OCI-LY7 (cell line): Measurements from ENCODE around the gene AS3MT. TPM values are rescaled to one million over a fixed set of nuclear protein-coding genes. Genes with fewer than 3 reads are reported as not detected.

Source experiments
- BruUV-seq: library from RNA; stranded (reverse); fragments of 400-500 nt; replicated peaks from 2 replicates; lab custom pipeline; 2021; lab: Mats Ljungman, UMichigan
- CTCF ChIA-PET: fragments of 300-600 bp; sonication (Branson Sonifier 250); formaldehyde crosslinking; loops from one replicate; lab custom pipeline; 2022; ENCODE audit warnings: antibody characterized with exemption; ENCODE audit not compliant: unreplicated experiment; lab: Charles Lee
- POLR2A ChIA-PET: fragments of 300-600 bp; sonication (Branson Sonifier 250); formaldehyde crosslinking; loops from one replicate; lab custom pipeline; 2022; ENCODE audit warnings: antibody characterized with exemption; lab: Charles Lee
- DNase-seq: peaks from one replicate; pipeline ENCODE4 v3.0.0-alpha.2; 2015; ENCODE audit warnings: low spot score
- H2AFZ ChIP-seq: fragments of 200-600 bp; sonication (generic), shearing (Covaris generic); 2 replicates; pipeline ENCODE4 v1.6.1; 2014; ENCODE audit warnings: mild to moderate bottlenecking, antibody characterized with exemption, low read length, moderate library complexity
- H3K27ac ChIP-seq: fragments of 200-600 bp; sonication (generic); 2 replicates; pipeline ENCODE4 v1.5.1; 2014; ENCODE audit warnings: mixed run types, low read depth, mild to moderate bottlenecking, moderate library complexity, low read length, inconsistent platforms; ENCODE audit not compliant: poor library complexity, severe bottlenecking
- H3K36me3 ChIP-seq: fragments of 200-600 bp; sonication (generic); 2 replicates; pipeline ENCODE4 v1.6.1; 2014; ENCODE audit warnings: mild to moderate bottlenecking, antibody characterized with exemption, low read length, moderate library complexity, mixed read lengths; ENCODE audit not compliant: insufficient read depth
- H3K4me1 ChIP-seq: fragments of 200-600 bp; sonication (generic); 2 replicates; pipeline ENCODE4 v1.5.1; 2014; ENCODE audit warnings: mild to moderate bottlenecking, low read length; ENCODE audit not compliant: insufficient read depth, poor library complexity, severe bottlenecking
- H3K4me2 ChIP-seq: fragments of 200-600 bp; sonication (generic); 2 replicates; pipeline ENCODE4 v1.6.1; 2014; ENCODE audit warnings: mild to moderate bottlenecking, low read length
- H3K4me3 ChIP-seq: fragments of 200-600 bp; sonication (generic); 2 replicates; pipeline ENCODE4 v1.5.1; 2014; ENCODE audit warnings: mild to moderate bottlenecking, low read depth, low read length; ENCODE audit not compliant: poor library complexity, severe bottlenecking
- H3K79me2 ChIP-seq: fragments of 200-600 bp; sonication (generic); 2 replicates; pipeline ENCODE4 v1.6.1; 2016; ENCODE audit warnings: low read depth, mild to moderate bottlenecking, low read length, moderate library complexity, mixed read lengths; ENCODE audit not compliant: insufficient read depth
- H3K9me2 ChIP-seq: fragments of 200-600 bp; sonication (generic); 2 replicates; pipeline ENCODE4 v1.6.1; 2016; ENCODE audit warnings: mild to moderate bottlenecking, low read length, mixed read lengths; ENCODE audit not compliant: insufficient read depth
- H3K9me3 ChIP-seq: fragments of 200-600 bp; sonication (generic); 2 replicates; pipeline ENCODE4 v1.6.1; 2014; ENCODE audit warnings: mild to moderate bottlenecking, mixed run types, low read length, mixed read lengths
- H4K20me1 ChIP-seq: fragments of 200-600 bp; sonication (generic); 2 replicates; pipeline ENCODE4 v1.6.1; 2014; ENCODE audit warnings: mild to moderate bottlenecking, antibody characterized with exemption, low read length, moderate library complexity, mixed read lengths; ENCODE audit not compliant: insufficient read depth
- CTCF ChIP-seq: fragments of 200-600 bp; sonication (generic); conservative IDR thresholded peaks from 2 replicates; pipeline ENCODE4 v1.5.1; 2014; ENCODE audit warnings: mild to moderate bottlenecking, antibody characterized with exemption, low read length, moderate library complexity, mixed read lengths
- EZH2phosphoT487 ChIP-seq: fragments of 200-600 bp; sonication (generic); IDR thresholded peaks from 2 replicates; pipeline ENCODE4 v1.6.1; 2018; ENCODE audit warnings: low read depth, borderline replicate concordance, mild to moderate bottlenecking, mixed run types, antibody characterized with exemption, low read length, moderate library complexity, mixed read lengths
- intact Hi-C: fragments of 100-400 bp; cut with micrococcal nuclease; formaldehyde crosslinking; loops from one replicate; pipeline ENCODE4 v1.10.0; 2022; ENCODE audit not compliant: unreplicated experiment
- total RNA-seq, 2 experiments: library from RNA; depleted of rRNA in 1 of 2; stranded (reverse); fragments of >200 nt in 1 of 2; shearing (Covaris generic) in 1 of 2; gene quantifications; 2 replicates each; pipeline ENCODE4 v1.2.3, GENCODE V29; 2014 to 2022

The AS3MT gene
- total RNA-seq, 2 experiments from 2014 or later, result not detected

GRCh38 chr10:102906507-102906906 lies 37.2 kb downstream of the AS3MT start:
- Histone ChIP-seq H3K9me2 (no peaks in the 10 kb centered on the region), H3K9me3 (no peaks in the 10 kb centered on the region), H4K20me1 (no peaks in the 10 kb centered on the region), H2AFZ (no peak overlapping the region), H3K27ac (no peak overlapping the region), H3K4me1 (no peaks in the 10 kb centered on the region), H3K79me2 (no peaks in the 10 kb centered on the region), H3K36me3 (no peaks in the 10 kb centered on the region), H3K4me2 (no peak overlapping the region), H3K4me3 (no peak overlapping the region)
- ChIA-PET CTCF (no interaction called here), POLR2A (interaction anchor here (0.6 kb wide), 1 partner anchor 16 kb away, joined by 7 read pairs; no protein-coding TSS in a partner anchor)
- no TSS peak for BruUV-seq
- no peak for TF ChIP-seq EZH2phosphoT487
- no peak for TF ChIP-seq CTCF
- DNase-seq, result no peak
- intact Hi-C loops, result no loop called here

- Histone ChIP-seq H3K4me2 (no peak overlapping the region), H3K79me2 (no peaks in the 10 kb centered on the region), H4K20me1 (no peaks in the 10 kb centered on the region), H3K4me1 (peaks cover 13% of the 10 kb centered on the region), H2AFZ (no peak overlapping the region), H3K36me3 (no peaks in the 10 kb centered on the region), H3K4me3 (no peak overlapping the region), H3K27ac (no peak overlapping the region), H3K9me2 (no peaks in the 10 kb centered on the region), H3K9me3 (no peaks in the 10 kb centered on the region)
- DNase-seq, result no peak
- TF ChIP-seq CTCF, result no peak
- no peak for TF ChIP-seq EZH2phosphoT487
- intact Hi-C loops, result loop anchor here (5.0 kb wide), 3 partner anchors 278 to 568 kb away; partner anchors contain the start of gene NT5C2
- BruUV-seq, result no TSS peak
- POLR2A ChIA-PET, result interaction anchor here (0.6 to 1.1 kb wide), 3 partner anchors 156 to 814 kb away, joined by 3 to 4 read pairs (median 4); no protein-coding TSS in a partner anchor
- CTCF ChIA-PET, result no interaction called here
Observed at GRCh38 chr10:102914781-102915180, 45.5 kb downstream of the AS3MT start.

- Histone ChIP-seq H3K36me3 (no peaks in the 10 kb centered on the region), H3K9me3 (no peaks in the 10 kb centered on the region), H3K4me1 (peaks cover 27% of the 10 kb centered on the region), H4K20me1 (no peaks in the 10 kb centered on the region), H3K4me3 (no peak overlapping the region), H3K9me2 (no peaks in the 10 kb centered on the region), H3K79me2 (no peaks in the 10 kb centered on the region), H3K4me2 (peak overlapping the region; percentile 84; the same call in 1 of the 2 replicates), H3K27ac (no peak overlapping the region), H2AFZ (no peak overlapping the region)
- intact Hi-C loops, result loop anchor here (5.0 kb wide), 3 partner anchors 276 to 566 kb away; partner anchors contain the start of gene NT5C2
- no peak for DNase-seq
- no TSS peak for BruUV-seq
- ChIA-PET POLR2A (interaction anchor here (1.1 kb wide), 1 partner anchor 155 kb away, joined by 3 read pairs; no protein-coding TSS in a partner anchor), CTCF (no interaction called here)
- no peak for TF ChIP-seq EZH2phosphoT487
- TF ChIP-seq CTCF, result no peak
Observed at GRCh38 chr10:102916173-102916572, 46.9 kb downstream of the AS3MT start.
